Measurements from ENCODE around the gene ZNF469.

Gene ZNF469

DNA sequence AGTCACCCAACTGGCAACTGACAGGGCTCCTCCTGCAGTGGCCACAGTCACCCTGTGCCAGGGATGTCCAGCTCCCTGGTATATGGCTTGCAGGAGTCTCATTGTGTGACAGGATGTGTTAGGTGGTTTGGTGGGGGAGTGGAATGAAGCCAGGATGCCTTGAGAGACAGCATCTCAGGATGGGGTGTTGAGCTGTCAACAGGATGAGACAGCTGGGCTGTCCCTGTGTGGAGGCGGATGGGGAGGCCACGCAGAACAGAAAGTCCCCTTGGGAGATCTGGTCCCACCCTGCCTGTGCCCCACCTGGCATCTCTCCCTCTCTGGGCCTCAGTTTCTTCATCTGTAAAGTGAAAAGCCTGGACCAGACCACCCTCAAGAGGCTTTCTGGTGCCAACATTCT is 9.5 kb upstream of the ZNF469 start:
- H3K4me3 Mint-ChIP-seq = no peak overlapping the region

DNA sequence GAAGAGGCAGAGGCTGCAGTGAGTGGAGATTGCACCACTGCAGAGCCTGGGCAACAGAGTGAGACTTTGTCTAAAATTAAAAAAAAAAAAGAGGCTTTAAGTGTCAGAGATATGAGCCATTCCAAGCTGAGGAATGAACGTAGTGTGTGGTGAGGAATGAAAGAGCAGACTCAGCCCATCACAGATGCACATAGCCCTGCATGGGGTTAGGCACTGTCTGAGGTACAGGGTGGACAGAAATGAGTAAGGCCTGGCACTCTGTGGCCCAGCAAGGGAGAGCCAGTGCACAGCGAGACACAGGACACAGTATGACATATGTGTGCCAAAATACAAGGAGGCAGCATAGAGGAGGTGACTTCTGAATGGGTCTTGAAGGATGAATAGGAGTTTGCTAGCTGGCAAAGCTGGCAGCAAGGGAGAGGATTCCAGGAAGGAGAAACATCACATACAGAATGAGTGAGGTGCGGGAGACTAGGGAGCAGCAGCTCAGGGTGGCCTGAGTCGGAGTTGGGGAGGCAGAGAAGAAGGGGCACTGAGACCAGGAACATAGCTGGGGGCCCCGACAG is 8.7 kb upstream of the ZNF469 start:
- no peak for ATAC-seq (replicated peaks)
- H3K4me3 Mint-ChIP-seq = no peak overlapping the region
- no peak for DNase-seq

More for the DNA sequence above, 9.5 kb upstream of the ZNF469 start:
- H3K27ac Mint-ChIP-seq = no peak overlapping the region
- no peaks in the 10 kb centered on the region for H3K36me3 Mint-ChIP-seq (ENCODE audit: insufficient read depth)
- DNase-seq (no peak), ATAC-seq (replicated peaks) (no peak)
- peaks cover 0 to 9% of the 10 kb centered on the region in 2 donors for H3K27me3 Mint-ChIP-seq
- no peaks in the 10 kb centered on the region for H3K9me3 Mint-ChIP-seq
- no peaks in the 10 kb centered on the region for H3K4me1 Mint-ChIP-seq (ENCODE audit: low read depth in 2 of 2)

DNA sequence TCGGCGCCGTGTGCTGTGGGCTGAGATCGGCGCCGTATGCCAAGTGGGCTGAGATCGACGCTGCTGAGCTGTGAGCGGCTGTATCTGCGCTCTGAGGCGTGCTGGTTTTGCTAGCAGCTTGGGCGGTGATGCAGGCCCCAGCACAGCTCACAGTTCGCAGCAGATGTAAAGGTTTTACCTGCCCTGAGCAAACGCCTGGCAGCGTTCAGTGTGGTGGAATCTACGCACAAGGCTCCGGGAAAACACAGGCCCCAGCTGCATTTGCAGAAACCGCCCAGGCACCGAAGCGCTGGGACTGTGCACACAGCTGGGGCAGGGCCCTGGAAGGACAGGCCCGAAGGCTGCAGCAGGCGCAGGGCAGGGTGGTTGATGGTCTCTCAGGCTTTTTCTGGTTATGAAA is 8.0 kb upstream of the ZNF469 start:
- no peaks in the 10 kb centered on the region for H3K9me3 Mint-ChIP-seq
- no peaks in the 10 kb centered on the region for H3K36me3 Mint-ChIP-seq (ENCODE audit: insufficient read depth)
- no peak overlapping the region for H3K4me3 Mint-ChIP-seq
- DNase-seq = no peak
- H3K27me3 Mint-ChIP-seq = peaks cover 0 to 9% of the 10 kb centered on the region in 2 donors
- H3K27ac Mint-ChIP-seq = no peak overlapping the region
- no peaks in the 10 kb centered on the region for H3K4me1 Mint-ChIP-seq (ENCODE audit: low read depth in 2 of 2)
- ATAC-seq (replicated peaks) = no peak

More for the DNA sequence above, 8.7 kb upstream of the ZNF469 start:
- Mint-ChIP-seq H3K36me3 (ENCODE audit: insufficient read depth) (no peaks in the 10 kb centered on the region), H3K27me3 (peaks cover 0 to 9% of the 10 kb centered on the region in 2 donors), H3K27ac (no peak overlapping the region), H3K4me1 (ENCODE audit: low read depth in 2 of 2) (no peaks in the 10 kb centered on the region), H3K9me3 (no peaks in the 10 kb centered on the region)

DNA sequence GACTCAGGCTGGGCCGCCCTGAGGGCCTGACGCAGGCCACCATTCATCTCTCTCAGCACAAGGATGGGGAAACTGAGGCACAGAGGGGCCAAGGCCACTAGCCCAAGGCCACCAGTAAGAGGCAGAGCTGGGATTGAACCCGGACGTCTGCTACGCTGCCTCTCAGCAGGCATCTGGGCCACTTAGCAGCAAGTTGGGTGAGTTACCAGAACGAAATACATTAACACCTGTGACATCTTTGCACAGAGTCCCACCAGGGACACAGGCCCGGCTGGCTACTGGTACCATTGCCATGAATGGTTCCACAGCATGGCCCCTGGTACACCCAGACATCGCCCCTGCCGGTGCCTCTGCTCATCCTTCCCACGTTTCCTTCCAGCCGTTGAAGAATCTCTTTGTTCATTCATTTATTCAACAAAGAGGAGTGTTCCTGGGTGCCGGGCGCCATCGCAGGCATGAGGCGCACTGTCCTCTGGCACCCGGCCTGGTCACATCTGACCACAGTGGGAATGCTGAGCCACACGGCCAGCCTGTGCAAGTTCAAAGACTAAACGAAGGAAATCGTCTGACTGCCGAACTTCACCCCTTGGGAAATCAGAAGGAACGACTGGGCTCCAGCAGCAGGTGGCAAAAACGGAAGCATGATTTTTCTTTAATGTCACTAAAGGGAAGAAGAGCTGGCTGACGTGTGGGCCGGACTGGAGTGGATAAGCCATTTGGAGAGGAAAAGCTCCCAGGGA is 7.4 kb upstream of the ZNF469 start:
- DNase-seq = no peak
- Mint-ChIP-seq H3K27ac (no peak overlapping the region), H3K36me3 (ENCODE audit: insufficient read depth) (no peaks in the 10 kb centered on the region), H3K27me3 (peaks cover 0 to 9% of the 10 kb centered on the region in 2 donors), H3K4me3 (no peak overlapping the region), H3K9me3 (no peaks in the 10 kb centered on the region), H3K4me1 (ENCODE audit: low read depth in 2 of 2) (no peaks in the 10 kb centered on the region)
- ATAC-seq (replicated peaks) = no peak

DNA sequence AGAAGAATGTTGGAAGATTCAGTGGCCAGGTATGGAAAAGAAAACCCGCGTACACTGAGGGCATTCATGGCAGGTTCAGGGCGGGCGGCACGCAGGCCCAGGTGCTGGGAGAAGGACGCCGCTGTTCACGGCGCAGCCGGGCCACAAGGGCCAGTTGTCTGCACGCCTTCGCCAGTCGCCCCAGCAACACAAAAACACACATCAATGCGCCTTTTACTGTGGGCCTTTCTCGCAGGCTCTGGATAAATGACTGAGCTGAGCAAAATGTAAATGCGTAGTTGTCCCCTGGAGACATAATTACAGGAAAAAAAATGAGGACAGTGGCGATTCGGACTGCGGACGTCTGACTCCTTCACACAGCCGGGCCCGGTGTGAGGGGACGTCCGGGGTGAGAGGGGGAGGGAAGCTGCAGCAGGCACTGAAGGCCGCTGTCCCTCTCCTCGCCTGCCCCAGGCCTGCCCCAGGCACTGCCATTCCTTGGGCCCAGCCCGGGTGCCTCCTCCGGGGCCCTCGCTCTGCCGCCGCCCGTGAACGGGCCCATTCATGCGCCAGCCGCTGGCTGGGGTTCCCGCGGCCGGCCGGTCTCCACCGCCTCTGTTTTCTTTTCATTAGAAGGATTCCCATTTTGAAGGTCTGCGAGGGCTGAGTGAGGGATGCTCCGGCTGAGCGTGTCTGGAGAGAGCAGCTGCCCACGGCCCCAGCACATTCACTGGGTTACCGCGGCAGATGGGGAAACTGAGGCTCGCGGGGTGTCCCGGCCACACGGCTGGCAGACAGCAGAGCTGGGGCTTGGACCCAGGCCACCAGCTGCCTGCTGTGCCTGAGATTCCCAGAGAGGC is 6.5 kb upstream of the ZNF469 start:
- H3K4me3 Mint-ChIP-seq = no peak overlapping the region
- peaks cover 0 to 9% of the 10 kb centered on the region in 2 donors for H3K27me3 Mint-ChIP-seq
- H3K36me3 Mint-ChIP-seq (ENCODE audit: insufficient read depth) = no peaks in the 10 kb centered on the region
- ATAC-seq (replicated peaks) = no peak
- H3K4me1 Mint-ChIP-seq (ENCODE audit: low read depth in 2 of 2) = no peaks in the 10 kb centered on the region
- no peak for DNase-seq
- no peak overlapping the region for H3K27ac Mint-ChIP-seq
- no peaks in the 10 kb centered on the region for H3K9me3 Mint-ChIP-seq

DNA sequence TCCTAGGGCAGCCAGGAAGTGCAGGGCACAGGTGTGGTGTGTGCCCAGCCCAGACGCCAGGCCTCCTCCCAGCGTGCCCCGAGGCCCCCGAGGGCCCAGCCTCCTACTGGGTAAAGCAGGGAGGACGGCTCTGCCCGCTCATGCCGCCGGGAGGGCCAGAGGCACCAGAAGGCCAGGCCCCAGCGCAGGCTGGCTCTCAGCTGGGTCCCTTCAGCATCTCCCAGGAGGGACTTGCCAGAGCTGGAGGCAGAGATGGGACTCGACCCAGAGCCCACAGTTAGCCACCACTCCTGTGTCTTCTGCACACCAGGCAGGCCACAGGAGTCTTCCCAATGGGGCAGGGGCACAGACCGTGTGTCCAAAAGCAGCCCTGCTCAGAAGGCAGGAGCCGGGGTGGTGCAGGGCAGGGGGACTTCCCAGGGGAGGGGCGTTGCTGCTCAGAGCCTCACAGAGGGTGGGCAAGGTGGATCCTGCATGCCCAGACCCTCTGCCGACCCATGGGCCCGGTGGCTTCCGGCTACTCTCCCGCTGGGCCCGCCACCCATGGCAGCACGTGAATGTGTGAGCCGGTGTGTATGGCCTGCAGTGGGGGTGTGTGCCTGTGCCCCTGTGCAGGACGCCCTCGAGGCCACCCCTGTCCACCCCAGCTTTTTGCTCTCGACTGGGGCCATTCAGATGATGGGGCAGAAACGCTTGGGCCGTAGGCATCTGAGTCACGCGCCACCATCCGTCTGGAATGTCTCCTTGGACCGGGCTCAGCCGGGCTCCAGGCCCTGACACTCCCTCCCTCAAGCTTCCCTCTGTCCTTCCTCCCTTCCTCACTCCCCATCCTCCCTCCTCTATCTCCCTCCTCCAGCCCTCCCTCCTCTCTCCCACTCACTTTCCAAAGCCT is 5.7 kb upstream of the ZNF469 start:
- no peak overlapping the region for H3K4me3 Mint-ChIP-seq
- H3K27ac Mint-ChIP-seq = no peak overlapping the region
- ATAC-seq (replicated peaks) (no peak), DNase-seq (no peak)
- no peaks in the 10 kb centered on the region for H3K9me3 Mint-ChIP-seq
- H3K27me3 Mint-ChIP-seq = peaks cover 0 to 9% of the 10 kb centered on the region in 2 donors
- H3K4me1 Mint-ChIP-seq (ENCODE audit: low read depth in 2 of 2) = no peaks in the 10 kb centered on the region
- H3K36me3 Mint-ChIP-seq (ENCODE audit: insufficient read depth) = no peaks in the 10 kb centered on the region

DNA sequence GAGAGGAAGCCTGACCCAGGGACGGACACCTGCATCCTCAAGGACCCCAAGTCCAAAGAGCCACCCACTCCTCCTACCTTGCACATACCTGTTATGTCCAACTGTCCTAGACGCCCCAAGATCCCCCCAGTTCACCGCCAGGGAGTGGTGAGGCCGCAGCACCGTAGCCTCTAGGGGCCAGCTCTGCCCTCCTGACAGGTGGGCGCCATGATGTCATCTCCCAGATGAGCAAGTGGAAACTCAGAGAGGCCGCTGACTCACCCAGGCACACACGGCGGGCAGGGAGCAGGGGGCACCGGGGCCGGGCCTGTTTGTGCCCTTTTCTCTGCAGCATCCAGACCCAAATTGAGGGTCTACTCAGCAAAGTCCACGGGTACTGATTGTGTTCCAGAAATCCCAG is 4.8 kb upstream of the ZNF469 start:
- ATAC-seq (replicated peaks) (no peak), DNase-seq (no peak)
- H3K9me3 Mint-ChIP-seq = no peaks in the 10 kb centered on the region
- peaks cover 3% of the 10 kb centered on the region in 2 donors for H3K4me1 Mint-ChIP-seq (ENCODE audit: low read depth in 2 of 2)
- H3K36me3 Mint-ChIP-seq (ENCODE audit: insufficient read depth) = no peaks in the 10 kb centered on the region
- H3K27ac Mint-ChIP-seq = no peak overlapping the region
- H3K4me3 Mint-ChIP-seq = no peak overlapping the region
- peaks cover 6 to 9% of the 10 kb centered on the region in 2 donors for H3K27me3 Mint-ChIP-seq

DNA sequence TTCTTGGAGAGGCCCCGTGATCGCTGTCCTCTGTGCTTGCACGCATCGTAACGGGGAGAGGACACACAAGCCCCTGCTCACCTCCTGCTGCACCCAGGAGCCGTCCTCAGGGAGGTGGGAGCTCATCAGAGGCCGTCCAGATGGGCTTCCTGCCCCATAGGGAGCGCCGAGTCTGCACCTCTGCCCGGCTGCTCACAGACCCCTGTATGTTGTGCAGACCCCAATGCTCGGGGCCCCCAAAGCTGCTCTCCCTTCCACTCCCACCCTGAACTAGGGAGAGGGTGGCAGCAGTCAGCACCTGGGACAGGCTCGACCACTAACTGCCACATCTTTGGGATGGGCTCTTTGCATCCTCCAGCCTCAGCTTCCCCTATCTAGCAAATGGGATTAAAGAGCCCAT is 4.4 kb upstream of the ZNF469 start:
- Mint-ChIP-seq H3K4me3 (no peak overlapping the region), H3K27ac (no peak overlapping the region), H3K36me3 (ENCODE audit: insufficient read depth) (no peaks in the 10 kb centered on the region), H3K4me1 (ENCODE audit: low read depth in 2 of 2) (peaks cover 3% of the 10 kb centered on the region in 2 donors), H3K27me3 (peaks cover 6 to 9% of the 10 kb centered on the region in 2 donors), H3K9me3 (no peaks in the 10 kb centered on the region)
- ATAC-seq (replicated peaks) (no peak), DNase-seq (no peak)

DNA sequence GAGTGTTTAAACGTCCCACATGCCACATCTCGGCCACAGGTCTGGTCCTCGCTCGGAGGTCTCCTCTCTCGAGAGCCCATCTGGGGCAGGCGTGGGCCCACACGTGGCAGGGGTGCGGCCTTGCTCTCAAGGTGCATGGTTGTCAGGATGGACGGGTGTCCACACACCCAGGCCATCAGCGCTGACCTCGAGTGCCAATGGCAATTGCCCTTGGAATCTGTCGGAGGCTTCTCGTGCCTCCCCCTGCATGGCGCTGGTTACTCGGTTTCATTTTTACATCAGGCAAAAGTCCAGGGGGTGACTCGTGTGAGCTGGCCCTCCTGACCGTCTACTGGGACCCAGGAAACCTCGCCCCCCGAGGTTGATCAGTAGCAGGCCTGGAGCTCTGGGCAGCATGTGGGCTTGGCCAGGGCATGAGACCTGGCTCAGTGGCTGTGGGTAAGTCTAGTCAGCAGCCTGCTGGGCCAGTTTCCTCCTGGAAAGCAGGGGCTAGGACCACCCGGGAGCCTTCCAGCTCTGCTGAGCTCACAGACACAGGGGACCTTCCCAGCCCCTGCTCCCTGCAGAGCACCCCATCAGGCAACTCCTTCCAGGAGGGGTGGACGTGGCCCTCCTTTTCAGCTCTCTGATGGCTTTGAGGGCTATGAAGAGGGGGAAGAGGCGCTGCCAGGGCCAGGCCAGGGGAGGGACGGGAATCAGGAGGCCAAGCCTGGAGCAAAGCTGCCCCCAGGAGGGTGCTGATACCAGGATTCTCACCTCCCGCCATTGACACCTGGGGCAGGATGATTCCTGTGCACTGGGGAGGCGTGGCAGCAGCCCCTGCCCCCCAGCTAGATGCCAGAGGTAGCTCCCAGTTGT is 3.7 kb upstream of the ZNF469 start:
- no peak overlapping the region for H3K4me3 Mint-ChIP-seq
- no peak overlapping the region for H3K27ac Mint-ChIP-seq
- H3K4me1 Mint-ChIP-seq (ENCODE audit: low read depth in 2 of 2) = peaks cover 4% of the 10 kb centered on the region in 2 donors
- no peaks in the 10 kb centered on the region for H3K36me3 Mint-ChIP-seq (ENCODE audit: insufficient read depth)
- H3K27me3 Mint-ChIP-seq = peaks cover 7 to 8% of the 10 kb centered on the region in 2 donors
- DNase-seq (no peak), ATAC-seq (replicated peaks) (no peak)
- H3K9me3 Mint-ChIP-seq = no peaks in the 10 kb centered on the region

DNA sequence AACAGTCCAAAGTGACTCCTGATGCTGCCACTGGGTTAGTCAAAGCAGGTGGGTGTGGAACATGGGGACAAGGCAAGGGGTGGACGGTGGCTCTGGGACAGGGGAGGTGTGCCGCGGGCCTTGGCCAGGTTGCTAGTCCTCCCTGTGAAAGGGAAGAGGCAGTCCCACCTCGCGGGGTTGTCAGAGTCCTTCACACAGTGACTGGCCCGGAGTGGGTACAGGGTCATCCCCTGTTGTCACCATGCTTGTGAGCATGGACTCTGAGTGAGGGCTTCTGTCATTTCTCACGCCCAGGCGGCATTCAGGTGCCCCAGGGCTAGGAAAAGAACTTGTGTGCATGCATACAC is 3.1 kb upstream of the ZNF469 start:
- ATAC-seq (replicated peaks) (no peak), DNase-seq (no peak)
- no peaks in the 10 kb centered on the region for H3K36me3 Mint-ChIP-seq (ENCODE audit: insufficient read depth)
- H3K4me3 Mint-ChIP-seq = no peak overlapping the region
- no peak overlapping the region for H3K27ac Mint-ChIP-seq
- no peaks in the 10 kb centered on the region for H3K9me3 Mint-ChIP-seq
- H3K4me1 Mint-ChIP-seq (ENCODE audit: low read depth in 2 of 2) = peaks cover 6 to 8% of the 10 kb centered on the region in 2 donors
- H3K27me3 Mint-ChIP-seq = peaks cover 9 to 13% of the 10 kb centered on the region in 2 donors

DNA sequence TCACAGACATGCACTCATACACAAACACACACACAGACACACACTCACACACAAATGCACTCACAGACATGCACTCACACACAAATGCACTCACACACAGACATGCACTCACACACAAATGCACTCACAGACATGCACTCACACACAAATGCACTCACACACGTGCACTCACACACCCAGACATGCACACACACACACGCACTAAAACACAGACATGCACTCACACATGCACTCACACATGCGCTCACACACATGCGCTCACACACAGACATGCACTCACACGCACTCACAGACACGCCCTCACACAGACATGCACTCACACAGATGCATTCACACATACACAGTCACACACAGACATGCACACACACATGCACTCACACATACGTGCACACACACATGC is 2.7 kb upstream of the ZNF469 start:
- Mint-ChIP-seq H3K27me3 (peaks cover 13 to 18% of the 10 kb centered on the region in 2 donors), H3K9me3 (no peaks in the 10 kb centered on the region), H3K4me1 (ENCODE audit: low read depth in 2 of 2) (peaks cover 6 to 8% of the 10 kb centered on the region in 2 donors), H3K4me3 (no peak overlapping the region), H3K27ac (no peak overlapping the region), H3K36me3 (ENCODE audit: insufficient read depth) (no peaks in the 10 kb centered on the region)
- ATAC-seq (replicated peaks) = no peak
- DNase-seq = no peak

DNA sequence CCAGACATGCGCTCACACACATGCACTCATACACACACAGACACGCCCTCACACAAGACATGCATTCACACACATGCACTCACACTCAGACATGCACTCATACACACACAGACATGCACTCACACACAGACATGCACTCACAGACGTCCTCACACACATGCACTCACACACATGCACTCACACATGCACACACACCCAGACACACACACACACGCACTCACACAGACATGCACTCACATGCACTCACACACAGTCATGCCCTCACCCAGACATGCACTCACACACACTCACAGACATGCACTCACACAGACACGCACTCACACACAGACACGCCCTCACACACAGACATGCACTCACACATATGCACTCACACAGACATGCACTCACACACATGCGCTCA is 2.1 kb upstream of the ZNF469 start:
- H3K27ac Mint-ChIP-seq = no peak overlapping the region
- H3K27me3 Mint-ChIP-seq = peaks cover 18 to 23% of the 10 kb centered on the region in 2 donors
- H3K36me3 Mint-ChIP-seq (ENCODE audit: insufficient read depth) = no peaks in the 10 kb centered on the region
- DNase-seq (no peak), ATAC-seq (replicated peaks) (no peak)
- H3K4me1 Mint-ChIP-seq (ENCODE audit: low read depth in 2 of 2) = peaks cover 6 to 8% of the 10 kb centered on the region in 2 donors
- H3K9me3 Mint-ChIP-seq = no peaks in the 10 kb centered on the region
- H3K4me3 Mint-ChIP-seq = no peak overlapping the region

Data from effector memory CD8-positive, alpha-beta T cell (primary cell).